ENCODE measurements around the gene ADH6. TPM values are rescaled to one million over a fixed set of nuclear protein-coding genes. Genes with fewer than 3 reads are reported as not detected.

ADH6 gene
- total RNA-seq, 1 experiment from 2014 or later: not detected

GRCh38 chr4:99185581-99185980 lies 33.5 kb downstream of the ADH6 start:
- DNase-seq (ENCODE audit: low spot score): no peak
- no peak overlapping the region for H3K4me3 ChIP-seq (ENCODE audit: low read depth, low read length, poor library complexity, severe bottlenecking)
- H3K27ac ChIP-seq (ENCODE audit: low read depth, low read length, poor library complexity, severe bottlenecking): no peak overlapping the region
- BruUV-seq (replicated peaks): no TSS peak
- intact Hi-C loops (cut with micrococcal nuclease; ENCODE audit: unreplicated experiment): no loop called here
- POLR2A ChIA-PET (ENCODE audit: low non-redundant PET): no interaction called here
- CTCF ChIA-PET: no interaction called here
- no peaks in the 10 kb centered on the region for H3K27me3 ChIP-seq (replicated peaks; ENCODE audit: insufficient read depth, low read depth, low read length, poor library complexity)
- H3K4me1 ChIP-seq (ENCODE audit: insufficient read depth, low read length, poor library complexity, severe bottlenecking): no peaks in the 10 kb centered on the region
- no peaks in the 10 kb centered on the region for H3K9me3 ChIP-seq (ENCODE audit: low read depth, low read length, poor library complexity, severe bottlenecking)
- no peaks in the 10 kb centered on the region for H3K36me3 ChIP-seq (ENCODE audit: insufficient read depth, low read length, poor library complexity, severe bottlenecking)
- no peak for TF ChIP-seq EZH2 (IDR thresholded peaks at IDR 0.05; ENCODE audit: borderline replicate concordance, low read depth, low read length, poor library complexity, severe bottlenecking)
- no peak for TF ChIP-seq CTCF (conservative IDR thresholded peaks at IDR 0.05; ENCODE audit: low read depth, low read length)

GRCh38 chr4:99180382-99181070 lies 38.5 kb downstream of the ADH6 start:
- no peak for TF ChIP-seq CTCF (conservative IDR thresholded peaks at IDR 0.05; ENCODE audit: low read depth, low read length)
- no peak for TF ChIP-seq EZH2 (IDR thresholded peaks at IDR 0.05; ENCODE audit: borderline replicate concordance, low read depth, low read length, poor library complexity, severe bottlenecking)
- intact Hi-C loops (cut with micrococcal nuclease; ENCODE audit: unreplicated experiment): no loop called here
- Histone ChIP-seq H3K4me3 (ENCODE audit: low read depth, low read length, poor library complexity, severe bottlenecking) (no peak overlapping the region), H3K27ac (ENCODE audit: low read depth, low read length, poor library complexity, severe bottlenecking) (no peak overlapping the region), H3K4me1 (ENCODE audit: insufficient read depth, low read length, poor library complexity, severe bottlenecking) (no peaks in the 10 kb centered on the region), H3K36me3 (ENCODE audit: insufficient read depth, low read length, poor library complexity, severe bottlenecking) (no peaks in the 10 kb centered on the region), H3K9me3 (ENCODE audit: low read depth, low read length, poor library complexity, severe bottlenecking) (no peaks in the 10 kb centered on the region), H3K27me3 (replicated peaks; ENCODE audit: insufficient read depth, low read depth, low read length, poor library complexity) (no peaks in the 10 kb centered on the region)
- ChIA-PET CTCF (interaction anchor here (0.6 kb wide), 1 partner anchor 288 kb away, joined by 3 read pairs; no protein-coding TSS in a partner anchor), POLR2A (ENCODE audit: low non-redundant PET) (no interaction called here)
- DNase-seq (ENCODE audit: low spot score): no peak
- BruUV-seq (replicated peaks): no TSS peak

GRCh38 chr4:99179626-99180025 lies 39.4 kb downstream of the ADH6 start:
- no peak for TF ChIP-seq CTCF (conservative IDR thresholded peaks at IDR 0.05; ENCODE audit: low read depth, low read length)
- no peak for TF ChIP-seq EZH2 (IDR thresholded peaks at IDR 0.05; ENCODE audit: borderline replicate concordance, low read depth, low read length, poor library complexity, severe bottlenecking)
- DNase-seq (ENCODE audit: low spot score): no peak
- no TSS peak for BruUV-seq (replicated peaks)
- Histone ChIP-seq H3K27me3 (replicated peaks; ENCODE audit: insufficient read depth, low read depth, low read length, poor library complexity) (no peaks in the 10 kb centered on the region), H3K36me3 (ENCODE audit: insufficient read depth, low read length, poor library complexity, severe bottlenecking) (no peaks in the 10 kb centered on the region), H3K27ac (ENCODE audit: low read depth, low read length, poor library complexity, severe bottlenecking) (no peak overlapping the region), H3K9me3 (ENCODE audit: low read depth, low read length, poor library complexity, severe bottlenecking) (no peaks in the 10 kb centered on the region), H3K4me1 (ENCODE audit: insufficient read depth, low read length, poor library complexity, severe bottlenecking) (no peaks in the 10 kb centered on the region), H3K4me3 (ENCODE audit: low read depth, low read length, poor library complexity, severe bottlenecking) (no peak overlapping the region)
- ChIA-PET CTCF (no interaction called here), POLR2A (ENCODE audit: low non-redundant PET) (no interaction called here)
- intact Hi-C loops (cut with micrococcal nuclease; ENCODE audit: unreplicated experiment): no loop called here
